GM23338 (cell line): Measurements from ENCODE around the gene ITGA4. TPM values are rescaled to one million over a fixed set of nuclear protein-coding genes. Genes with fewer than 3 reads are reported as not detected.

ENCODE experiments used
- ATAC-seq: fragments of 200-7000 bp; cut with Tn5 transposase; 3 replicates; pipeline ENCODE4 v1.9.1; 2020
- DNase-seq: peaks from one replicate; pipeline ENCODE4 v3.0.0-alpha.2; 2015; ENCODE audit warnings: low spot score
- H2AFZ ChIP-seq: fragments of 200-600 bp; sonication (generic); 2 replicates; pipeline ENCODE4 v1.8.0; 2016; ENCODE audit warnings: antibody characterized with exemption, mild to moderate bottlenecking, moderate library complexity
- H3F3A ChIP-seq: fragments of 200-600 bp; sonication (generic); replicated peaks from 2 replicates; pipeline ENCODE4 v1.8.0; 2017; ENCODE audit warnings: antibody characterized with exemption, mixed run types, low read depth
- H3K27ac ChIP-seq: fragments of 200-600 bp; sonication (generic); 2 replicates; pipeline ENCODE4 v1.6.1; 2016; ENCODE audit warnings: low read depth
- H3K27me3 ChIP-seq: fragments of 200-600 bp; sonication (generic); 2 replicates; pipeline ENCODE4 v1.8.0; 2016; ENCODE audit warnings: mild to moderate bottlenecking, mixed run types, moderate library complexity; ENCODE audit not compliant: insufficient read depth
- H3K36me3 ChIP-seq: fragments of 200-600 bp; sonication (generic); 2 replicates; pipeline ENCODE4 v1.8.0; 2016; ENCODE audit warnings: mild to moderate bottlenecking; ENCODE audit not compliant: insufficient read depth
- H3K4me1 ChIP-seq: fragments of 200-600 bp; sonication (generic); 2 replicates; pipeline ENCODE4 v1.8.0; 2016; ENCODE audit warnings: mild to moderate bottlenecking, moderate library complexity; ENCODE audit not compliant: insufficient read depth
- H3K4me2 ChIP-seq: fragments of 200-600 bp; sonication (generic); 2 replicates; pipeline ENCODE4 v1.7.1; 2017; ENCODE audit warnings: mixed run types
- H3K4me3 ChIP-seq: fragments of 200-600 bp; sonication (generic); 2 replicates; pipeline ENCODE4 v1.6.1; 2016; ENCODE audit warnings: mixed run types
- H3K79me2 ChIP-seq: fragments of 200-600 bp; sonication (generic); replicated peaks from 2 replicates; pipeline ENCODE4 v1.8.0; 2017; ENCODE audit warnings: mild to moderate bottlenecking; ENCODE audit not compliant: insufficient read depth
- H3K9me2 ChIP-seq: fragments of 200-600 bp; sonication (generic); 2 replicates; pipeline ENCODE4 v1.8.0; 2017; ENCODE audit not compliant: insufficient read depth
- H4K20me1 ChIP-seq: fragments of 200-600 bp; sonication (generic); replicated peaks from 2 replicates; pipeline ENCODE4 v1.8.0; 2017; ENCODE audit warnings: mild to moderate bottlenecking; ENCODE audit not compliant: insufficient read depth
- H3K27ac Mint-ChIP-seq: 2 replicates; pipeline ENCODE4 v1.8.0; 2020; ENCODE audit warnings: inconsistent platforms, mild to moderate bottlenecking, moderate library complexity, mixed read lengths
- H3K27me3 Mint-ChIP-seq: 3 replicates; pipeline ENCODE4 v1.8.0; 2022; ENCODE audit warnings: low read depth, mild to moderate bottlenecking, moderate library complexity, mixed read lengths, inconsistent platforms; ENCODE audit not compliant: insufficient read depth, poor library complexity
- H3K36me3 Mint-ChIP-seq: 3 replicates; pipeline ENCODE4 v1.8.0; 2021; ENCODE audit warnings: low read depth, mild to moderate bottlenecking, inconsistent platforms, moderate library complexity, mixed read lengths
- H3K4me1 Mint-ChIP-seq: 3 replicates; pipeline ENCODE4 v1.8.0; 2020; ENCODE audit warnings: mild to moderate bottlenecking, inconsistent platforms, mixed read lengths
- H3K4me3 Mint-ChIP-seq: 3 replicates; pipeline ENCODE4 v1.8.0; 2021; ENCODE audit warnings: moderate library complexity, mild to moderate bottlenecking, inconsistent platforms, mixed read lengths
- H3K9me3 Mint-ChIP-seq: 3 replicates; pipeline ENCODE4 v1.8.0; 2020; ENCODE audit warnings: moderate library complexity, mild to moderate bottlenecking, inconsistent platforms, mixed read lengths
- CTCF ChIP-seq, 2 experiments: fragments of 200-600 bp in 1 of 2; sonication (generic) in 1 of 2; conservative IDR thresholded peaks; 2 replicates each; pipeline versions ENCODE4 v1.5.1 to v1.6.1; 2016 to 2017; ENCODE audit warnings: antibody characterized with exemption in 2 of 2, low read depth in 2 of 2, mild to moderate bottlenecking in 2 of 2, moderate library complexity in 1 of 2
- ETS1 ChIP-seq: IDR thresholded peaks from 2 replicates; pipeline ENCODE4 v1.6.1; 2016; ENCODE audit warnings: antibody characterized with exemption
- EZH2 ChIP-seq: fragments of 200-600 bp; sonication (generic); IDR thresholded peaks from one replicate; pipeline ENCODE4 v1.8.0; 2017; ENCODE audit warnings: antibody characterized with exemption, mild to moderate bottlenecking, low read depth; ENCODE audit not compliant: unreplicated experiment
- EZH2phosphoT487 ChIP-seq: fragments of 200-600 bp; sonication (generic); IDR thresholded peaks from one replicate; pipeline ENCODE4 v1.8.1; 2018; ENCODE audit warnings: antibody characterized with exemption; ENCODE audit not compliant: unreplicated experiment
- JUNB ChIP-seq: IDR thresholded peaks from one replicate; pipeline ENCODE4 v1.6.1; 2016; ENCODE audit warnings: antibody characterized with exemption; ENCODE audit not compliant: unreplicated experiment
- POLR2AphosphoS5 ChIP-seq: IDR thresholded peaks from 2 replicates; pipeline ENCODE4 v1.6.1; 2016; ENCODE audit warnings: antibody characterized with exemption, low read depth
- ZNF462 ChIP-seq: fragments of 250-450 bp; sonication (Bioruptor Pico); IDR thresholded peaks from 2 replicates; pipeline ENCODE4 v1.5.0; 2020; ENCODE audit warnings: mild to moderate bottlenecking, moderate library complexity
- polyA plus RNA-seq: library from polyadenylated mRNA; unstranded; fragments of >200 nt; fragmentation: Nextera tagmentation; extraction: Ambion mirVana; gene quantifications from 2 replicates; pipeline ENCODE4 v1.2.1, GENCODE V29; 2016
- total RNA-seq: library from RNA; depleted of rRNA; stranded (reverse); fragments of >200 nt; shearing (Covaris generic); gene quantifications from 2 replicates; pipeline ENCODE4 v1.2.3, GENCODE V29; 2014

The ITGA4 gene
- total and polyA plus RNA-seq, 2 experiments from 2014 or later = 1.2 to 4.6 TPM

GRCh38 chr2:181574321-181574720, 117.1 kb downstream of the ITGA4 start (continued):
- TF ChIP-seq ZNF462 (CRISPR knock-in tag) (no peak), EZH2phosphoT487 (no peak), EZH2 (no peak), JUNB (no peak), POLR2AphosphoS5 (no peak), ETS1 (no peak)

GRCh38 chr2:181575024-181575649, 118.0 kb downstream of the ITGA4 start:
- H2AFZ ChIP-seq = peak overlapping the region; percentile 78; the same call in 1 of the 2 replicates
- H3K4me3 Mint-ChIP-seq = no peak overlapping the region
- H3F3A ChIP-seq = no peaks in the 10 kb centered on the region
- H3K27ac ChIP-seq = no peak overlapping the region
- no peaks in the 10 kb centered on the region for H3K36me3 Mint-ChIP-seq
- no peaks in the 10 kb centered on the region for H3K9me3 Mint-ChIP-seq
- H3K27me3 ChIP-seq = no peaks in the 10 kb centered on the region
- no peaks in the 10 kb centered on the region for H3K9me2 ChIP-seq
- peaks cover 5% of the 10 kb centered on the region; the same call in 1 of the 2 replicates for H3K4me1 ChIP-seq
- H3K79me2 ChIP-seq = no peaks in the 10 kb centered on the region
- ATAC-seq = peak; percentile 53
- no peaks in the 10 kb centered on the region for H3K36me3 ChIP-seq
- H3K4me1 Mint-ChIP-seq = peaks cover 4% of the 10 kb centered on the region
- H4K20me1 ChIP-seq = no peaks in the 10 kb centered on the region
- H3K27me3 Mint-ChIP-seq = peaks cover 3% of the 10 kb centered on the region
- no peak overlapping the region for H3K27ac Mint-ChIP-seq
- no peak overlapping the region for H3K4me3 ChIP-seq
- TF ChIP-seq CTCF (conservative IDR thresholded peaks at IDR 0.05; ENCODE audit: low read depth in 2 of 2) = peak in 1 of 2 experiments; percentile 25; a peak in 2 of 4 replicates
- TF ChIP-seq EZH2 = no peak
- no peak for DNase-seq
- no peak overlapping the region for H3K4me2 ChIP-seq
